ENCODE data around the gene ARX.

DNA sequence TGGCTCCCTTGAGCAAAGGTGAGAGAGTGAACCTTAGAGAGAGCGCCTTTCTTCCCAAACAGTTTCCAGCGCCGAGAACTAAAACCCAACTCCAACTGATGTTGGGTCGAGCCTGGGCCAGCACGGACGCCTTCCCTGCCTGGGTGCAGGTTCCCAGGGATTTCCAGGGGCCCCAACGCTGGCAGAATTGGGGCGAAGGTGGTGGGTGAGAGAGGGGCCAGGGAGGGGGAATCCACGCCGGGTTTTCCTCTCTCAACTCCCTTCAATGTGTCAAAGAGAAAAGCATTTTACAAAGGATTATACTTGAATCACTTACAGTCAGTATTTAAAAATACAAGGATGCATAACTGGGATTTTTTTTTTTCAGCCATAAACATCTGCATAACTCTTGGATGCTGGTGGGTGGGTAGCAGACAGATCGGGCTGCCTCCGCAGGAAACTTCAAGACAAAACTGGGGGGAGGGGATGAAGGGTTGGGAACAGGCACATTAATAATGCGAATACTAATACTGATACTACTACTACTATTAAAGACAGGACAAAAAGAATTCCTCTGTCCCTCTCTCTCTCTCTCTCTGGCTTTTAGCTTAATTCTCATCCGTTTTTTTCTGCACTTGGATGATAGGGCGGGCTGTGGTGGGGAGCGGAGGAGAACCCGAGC is 1.3 kb upstream of the ARX start:
- no peak for TF ChIP-seq EZH2phosphoT487 (IDR thresholded peaks at IDR 0.05; ENCODE audit: insufficient read depth, low read depth)
- peak; percentile 38 for TF ChIP-seq EZH2 (IDR thresholded peaks at IDR 0.05; ENCODE audit: insufficient read depth, poor library complexity, severe bottlenecking)

All from GM23248 (cell line).